ENCODE results near the gene LYVE1. TPM values are rescaled to one million over a fixed set of nuclear protein-coding genes. Genes with fewer than 3 reads are reported as not detected.

Gene LYVE1
- total and polyA plus RNA-seq, 7 donors: 5.2 to 37.0 (median 17.4) TPM

DNA sequence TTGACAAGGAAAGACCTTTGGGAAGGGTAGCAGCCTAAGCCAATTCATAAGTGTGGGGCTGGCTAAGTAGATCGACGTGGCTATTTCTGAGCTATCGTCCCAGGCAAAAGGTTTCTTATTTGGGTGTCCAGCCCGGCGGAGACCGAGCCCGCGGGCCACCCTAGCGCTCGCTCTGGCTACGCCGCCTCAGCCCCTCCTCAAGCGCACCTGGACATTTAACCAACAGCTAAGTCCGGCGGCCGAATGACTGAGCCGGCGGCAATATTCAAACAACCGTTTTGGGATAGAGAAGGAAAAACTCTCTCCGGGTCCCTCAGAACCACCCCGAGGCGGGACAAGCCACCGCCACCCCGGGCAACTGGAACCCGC is 27.9 kb downstream of the LYVE1 start:
- Histone ChIP-seq H3K27me3 (ENCODE audit: insufficient read depth in 3 of 3, low read length in 2 of 3) (no peaks in the 10 kb centered on the region), H3K4me1 (peaks cover 19% of the 10 kb centered on the region), H3K36me3 (ENCODE audit: insufficient read depth in 1 of 2, low read depth in 1 of 2) (no peaks in the 10 kb centered on the region), H3K27ac (peak overlapping the region; percentile 90), H3K9me3 (no peaks in the 10 kb centered on the region), H3K4me3 (peak overlapping the region; percentile 82)
- intact Hi-C loops (cut with DNase I): loop anchor here (2.0 to 5.0 kb wide), 3 partner anchors 112 to 197 kb away; no protein-coding TSS in a partner anchor
- DNase-seq (no peak), ATAC-seq (peak; percentile 53 to 76 (median 68))
- TF ChIP-seq CTCF (IDR thresholded peaks at IDR 0.05): no peak
- WGBS, 3 donors: 0 to 1% (median 0%) methylated on average over 24 to 25 of the region's 25 CpGs

DNA sequence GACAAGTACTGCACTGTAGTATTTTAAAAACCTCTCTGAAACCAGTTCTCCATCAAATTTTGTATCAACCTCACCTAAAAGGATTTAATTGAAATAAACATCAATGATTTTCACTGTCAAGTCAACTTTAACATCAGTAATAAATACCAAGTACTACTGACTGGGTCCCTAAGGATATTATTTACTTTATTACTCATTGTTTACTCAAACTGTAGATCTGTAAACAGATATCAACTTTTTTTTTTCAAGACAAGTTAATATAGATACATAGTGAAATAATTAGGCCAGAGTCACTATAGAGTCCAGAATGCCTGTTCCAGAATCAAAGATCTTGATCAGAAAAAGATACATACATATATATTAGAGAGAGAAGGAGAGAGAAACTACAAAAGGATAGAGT is 29.1 kb downstream of the LYVE1 start:
- peak overlapping the region; percentile 82 for H3K4me3 ChIP-seq
- H3K4me1 ChIP-seq: peaks cover 19% of the 10 kb centered on the region
- no peak for DNase-seq
- H3K36me3 ChIP-seq (ENCODE audit: insufficient read depth in 1 of 2, low read depth in 1 of 2): no peaks in the 10 kb centered on the region
- H3K9me3 ChIP-seq: no peaks in the 10 kb centered on the region
- intact Hi-C loops (cut with DNase I): no loop called here
- no peak for TF ChIP-seq CTCF (IDR thresholded peaks at IDR 0.05)
- ATAC-seq: no peak
- no peaks in the 10 kb centered on the region for H3K27me3 ChIP-seq (ENCODE audit: insufficient read depth in 3 of 3, low read length in 2 of 3)
- H3K27ac ChIP-seq: peak overlapping the region; percentile 90

GRCh38 chr11:10538924-10539323 is 29.5 kb downstream of the LYVE1 start:
- Histone ChIP-seq H3K27me3 (ENCODE audit: insufficient read depth in 3 of 3, low read length in 2 of 3) (no peaks in the 10 kb centered on the region), H3K4me1 (peaks cover 19% of the 10 kb centered on the region), H3K27ac (no peak overlapping the region), H3K36me3 (ENCODE audit: insufficient read depth in 1 of 2, low read depth in 1 of 2) (no peaks in the 10 kb centered on the region), H3K4me3 (no peak overlapping the region), H3K9me3 (no peaks in the 10 kb centered on the region)
- intact Hi-C loops (cut with DNase I): no loop called here
- no peak for DNase-seq
- ATAC-seq: no peak
- no peak for TF ChIP-seq CTCF (IDR thresholded peaks at IDR 0.05)
- 75 to 94% (median 78%) methylated on average over 1 of the region's 1 CpG for WGBS, 3 donors

DNA sequence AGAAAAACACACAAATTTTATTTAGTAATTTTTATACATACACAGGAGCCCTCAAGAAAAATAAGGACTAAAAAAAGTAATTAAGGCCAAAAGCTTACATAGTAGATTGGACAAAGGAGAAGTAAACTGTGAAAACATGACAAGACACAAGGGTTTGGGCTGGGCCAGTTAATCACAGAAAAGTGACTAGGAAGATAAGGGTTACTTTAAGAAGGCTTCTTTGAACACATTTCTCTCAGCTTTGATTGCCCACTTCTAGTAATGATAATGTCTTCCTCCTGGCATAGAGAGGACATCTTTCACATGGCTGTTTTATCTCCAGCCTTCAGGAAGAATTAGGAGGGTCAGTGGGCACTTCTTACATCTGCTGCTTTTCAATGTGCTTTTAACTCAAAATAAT is 30.9 kb downstream of the LYVE1 start:
- Histone ChIP-seq H3K4me3 (no peak overlapping the region), H3K27me3 (ENCODE audit: insufficient read depth in 3 of 3, low read length in 2 of 3) (no peaks in the 10 kb centered on the region), H3K4me1 (peaks cover 19% of the 10 kb centered on the region), H3K9me3 (no peaks in the 10 kb centered on the region), H3K36me3 (ENCODE audit: insufficient read depth in 1 of 2, low read depth in 1 of 2) (peaks cover 4 to 13% of the 10 kb centered on the region in 2 donors), H3K27ac (no peak overlapping the region)
- no peak for TF ChIP-seq CTCF (IDR thresholded peaks at IDR 0.05)
- DNase-seq (no peak), ATAC-seq (no peak)
- intact Hi-C loops (cut with DNase I): no loop called here

- intact Hi-C loops (cut with DNase I): no loop called here
- no peak overlapping the region for H3K27ac ChIP-seq
- no peaks in the 10 kb centered on the region for H3K9me3 ChIP-seq
- H3K36me3 ChIP-seq (ENCODE audit: insufficient read depth in 1 of 2, low read depth in 1 of 2): peaks cover 4 to 42% of the 10 kb centered on the region in 2 donors
- no peak overlapping the region for H3K4me3 ChIP-seq
- WGBS, 3 donors: 74 to 85% (median 79%) methylated on average over 2 of the region's 2 CpGs
- no peak for TF ChIP-seq CTCF (IDR thresholded peaks at IDR 0.05)
- H3K27me3 ChIP-seq (ENCODE audit: insufficient read depth in 3 of 3, low read length in 2 of 3): no peaks in the 10 kb centered on the region
- DNase-seq (no peak), ATAC-seq (no peak)
- peaks cover 10% of the 10 kb centered on the region for H3K4me1 ChIP-seq
These were observed 34.1 kb downstream of the LYVE1 start for GRCh38 chr11:10534316-10534715.
